Fibroblast of lung (primary cell): Measurements from ENCODE around the gene EIF3D. TPM values are rescaled to one million over a fixed set of nuclear protein-coding genes. Genes with fewer than 3 reads are reported as not detected.

ENCODE experiments used
- DNase-seq, 2 donors: peaks; one replicate each; pipeline versions ENCODE4 v3.0.0 to v3.0.0-alpha.2; 2010; ENCODE audit warnings: low read depth in 2 of 2
- H2AFZ ChIP-seq: 2 replicates; pipeline ENCODE4 v1.5.1; 2012; ENCODE audit warnings: low read length, control low read depth, inconsistent platforms
- H3K27ac ChIP-seq: 2 replicates; pipeline ENCODE4 v1.5.1; 2011; ENCODE audit warnings: low read length, control low read depth; ENCODE audit not compliant: insufficient read depth
- H3K27me3 ChIP-seq: 2 replicates; pipeline ENCODE4 v1.5.1; 2011; ENCODE audit warnings: mild to moderate bottlenecking, low read length; ENCODE audit not compliant: control insufficient read depth, insufficient read depth
- H3K36me3 ChIP-seq: 2 replicates; pipeline ENCODE4 v1.5.1; 2011; ENCODE audit warnings: low read length; ENCODE audit not compliant: control insufficient read depth, insufficient read depth
- H3K4me1 ChIP-seq: 2 replicates; pipeline ENCODE4 v1.5.1; 2011; ENCODE audit warnings: low read length; ENCODE audit not compliant: control insufficient read depth, insufficient read depth; ENCODE audit errors: extremely low read depth
- H3K4me2 ChIP-seq: 2 replicates; pipeline ENCODE4 v1.5.1; 2011; ENCODE audit warnings: low read length, control low read depth; ENCODE audit not compliant: insufficient read depth; ENCODE audit errors: extremely low read depth
- H3K4me3 ChIP-seq, 4 experiments: fragments of 200-600 bp in 1 of 4; sonication (generic) in 1 of 4; replicated peaks in 1 of 4; 2 replicates each; pipeline ENCODE4 v1.5.1; 2011 to 2016; ENCODE audit warnings: low read length in 4 of 4, low read depth in 3 of 4, mild to moderate bottlenecking in 3 of 4, control low read depth in 2 of 4, inconsistent platforms in 1 of 4, mixed read lengths in 1 of 4; ENCODE audit not compliant: insufficient read depth in 1 of 4; ENCODE audit errors: control extremely low read depth in 1 of 4
- H3K79me2 ChIP-seq: 2 replicates; pipeline ENCODE4 v1.5.1; 2012; ENCODE audit warnings: mild to moderate bottlenecking, low read length, inconsistent platforms; ENCODE audit not compliant: control insufficient read depth, insufficient read depth
- H3K9ac ChIP-seq: 2 replicates; pipeline ENCODE4 v1.5.1; 2011; ENCODE audit warnings: mild to moderate bottlenecking, low read length, control low read depth; ENCODE audit not compliant: insufficient read depth
- H3K9me3 ChIP-seq: 2 replicates; pipeline ENCODE4 v1.5.1; 2012; ENCODE audit warnings: low read depth, low read length; ENCODE audit not compliant: control insufficient read depth, insufficient read depth
- H4K20me1 ChIP-seq: 2 replicates; pipeline ENCODE4 v1.5.1; 2011; ENCODE audit warnings: low read length; ENCODE audit not compliant: control insufficient read depth, insufficient read depth; ENCODE audit errors: extremely low read depth
- CTCF ChIP-seq, 2 donors: IDR thresholded peaks in 1 of 2; conservative IDR thresholded peaks in 1 of 2; 1 replicate in 1 of 2; 2 replicates in 1 of 2; pipeline ENCODE4 v1.5.1; 2011 to 2012; ENCODE audit warnings: low read length in 2 of 2, control low read depth in 1 of 2, inconsistent platforms in 1 of 2, low read depth in 1 of 2, mild to moderate bottlenecking in 1 of 2
- EZH2 ChIP-seq: IDR thresholded peaks from 2 replicates; pipeline ENCODE4 v1.5.1; 2012; ENCODE audit warnings: low read length, control low read depth, mild to moderate bottlenecking; ENCODE audit errors: missing control alignments
- polyA plus RNA-seq, 2 donors: library from polyadenylated mRNA; depleted of rRNA in 1 of 2; stranded (reverse) in 1 of 2; unstranded in 1 of 2; fragments of >200 nt; gene quantifications; 2 replicates each; pipeline ENCODE4 v1.2.1, GENCODE V29; 2011 to 2012; ENCODE audit warnings: missing spikeins in 1 of 2
- total RNA-seq: library from RNA; depleted of rRNA; stranded (reverse); fragments of >200 nt; gene quantifications from 2 replicates; pipeline ENCODE4 v1.2.1, GENCODE V29; 2014

EIF3D gene
- total and polyA plus RNA-seq, 2 donors (not counting 1 experiment from before 2014, with no cell fraction given), result 267 to 306 TPM

GRCh38 chr22:36546932-36547331 lies 18.0 kb upstream of the EIF3D start:
- H3K4me3 ChIP-seq, result no peak overlapping the region
- H3K79me2 ChIP-seq, result no peaks in the 10 kb centered on the region
- DNase-seq, result peak; percentile 36 to 91
- H3K27me3 ChIP-seq, result peaks cover 12% of the 10 kb centered on the region
- H3K4me1 ChIP-seq, result peaks cover 7% of the 10 kb centered on the region
- H3K27ac ChIP-seq, result no peak overlapping the region
- TF ChIP-seq EZH2 (no peak), CTCF (conservative IDR thresholded peaks at IDR 0.05 in 1 of 2, IDR thresholded peaks at IDR 0.05 in 1 of 2; ENCODE audit: low read depth in 1 of 2, low read length in 2 of 2) (no peak)
- no peak overlapping the region for H3K9ac ChIP-seq
- H4K20me1 ChIP-seq, result no peaks in the 10 kb centered on the region
- no peak overlapping the region for H3K4me2 ChIP-seq
- no peak overlapping the region for H2AFZ ChIP-seq
- H3K36me3 ChIP-seq, result no peaks in the 10 kb centered on the region
- no peaks in the 10 kb centered on the region for H3K9me3 ChIP-seq

GRCh38 chr22:36546092-36546804 lies 17.3 kb upstream of the EIF3D start:
- H3K79me2 ChIP-seq, result no peaks in the 10 kb centered on the region
- no peaks in the 10 kb centered on the region for H4K20me1 ChIP-seq
- H3K27ac ChIP-seq, result no peak overlapping the region
- peaks cover 6% of the 10 kb centered on the region for H3K27me3 ChIP-seq
- H3K9me3 ChIP-seq, result no peaks in the 10 kb centered on the region
- no peaks in the 10 kb centered on the region for H3K36me3 ChIP-seq
- TF ChIP-seq CTCF (conservative IDR thresholded peaks at IDR 0.05 in 1 of 2, IDR thresholded peaks at IDR 0.05 in 1 of 2; ENCODE audit: low read depth in 1 of 2, low read length in 2 of 2) (peak; percentile 47 to 61), EZH2 (no peak)
- no peak overlapping the region for H2AFZ ChIP-seq
- H3K4me2 ChIP-seq, result peak overlapping the region; percentile 26
- peaks cover 8% of the 10 kb centered on the region for H3K4me1 ChIP-seq
- H3K9ac ChIP-seq, result no peak overlapping the region
- DNase-seq, result peak; percentile 54 to 63
- no peak overlapping the region for H3K4me3 ChIP-seq

GRCh38 chr22:36544107-36544620 lies 15.2 kb upstream of the EIF3D start:
- TF ChIP-seq EZH2, result no peak
- TF ChIP-seq CTCF (conservative IDR thresholded peaks at IDR 0.05 in 1 of 2, IDR thresholded peaks at IDR 0.05 in 1 of 2; ENCODE audit: low read depth in 1 of 2, low read length in 2 of 2), result no peak
- Histone ChIP-seq H3K4me2 (no peak overlapping the region), H3K27ac (no peak overlapping the region), H4K20me1 (no peaks in the 10 kb centered on the region), H3K4me1 (peaks cover 8% of the 10 kb centered on the region), H3K9me3 (no peaks in the 10 kb centered on the region), H2AFZ (no peak overlapping the region), H3K36me3 (no peaks in the 10 kb centered on the region), H3K27me3 (no peaks in the 10 kb centered on the region), H3K79me2 (no peaks in the 10 kb centered on the region), H3K9ac (no peak overlapping the region), H3K4me3 (no peak overlapping the region)
- peak in 1 of 2 donors; percentile 70 for DNase-seq
